T-cell (primary cell): Measurements from ENCODE around the gene WDR4. TPM values are rescaled to one million over a fixed set of nuclear protein-coding genes. Genes with fewer than 3 reads are reported as not detected.
"Not testable (repeated sequence)": the region's sequence is repeated elsewhere in the genome, so short reads cannot be mapped to it uniquely, and the experiment has no call there.

Source experiments
- ATAC-seq, 4 experiments: fragments of 200-7000 bp in 3 of 4; fragments of 150-1000 bp in 1 of 4; cut with Tn5 transposase; replicated peaks in 1 of 4; 1 replicate in 3 of 4; 2 replicates in 1 of 4; pipeline ENCODE4 v1.10.0; 2021; ENCODE audit warnings: moderate library complexity in 3 of 4, mild to moderate bottlenecking in 2 of 4, moderate number of reproducible peaks in 1 of 4
- CTCF ChIA-PET, 2 donors: fragments of 300-600 bp; sonication (Branson Sonifier 250); formaldehyde crosslinking; loops; one replicate each; lab custom pipeline; 2022; ENCODE audit warnings: antibody characterized with exemption in 2 of 2; lab: Charles Lee
- POLR2A ChIA-PET, 2 donors: fragments of 300-600 bp; sonication (Branson Sonifier 250); formaldehyde crosslinking; loops; one replicate each; lab custom pipeline; 2022; ENCODE audit warnings: antibody characterized with exemption in 2 of 2; lab: Charles Lee
- DNase-seq, 35 experiments: peaks; one replicate each; pipeline versions ENCODE4 v3.0.0 to v3.0.0-alpha.2; 2013 to 2023
- H3K27ac ChIP-seq: one replicate; pipeline ENCODE4 v1.5.1; 2013; ENCODE audit warnings: low read length
- H3K27me3 ChIP-seq, 2 experiments: replicated peaks in 1 of 2; 1 replicate in 1 of 2; 2 replicates in 1 of 2; pipeline versions ENCODE4 v1.6.1 to v1.7.0; 2013; ENCODE audit warnings: low read length in 1 of 2, mixed read lengths in 1 of 2; ENCODE audit not compliant: control insufficient read depth in 2 of 2, insufficient read depth in 2 of 2; ENCODE audit errors: extremely low read depth in 1 of 2
- H3K36me3 ChIP-seq, 2 donors: 1 replicate in 1 of 2; 2 replicates in 1 of 2; pipeline versions ENCODE4 v1.6.1 to v1.7.0; 2013; ENCODE audit warnings: low read length in 1 of 2; ENCODE audit not compliant: control insufficient read depth in 2 of 2, insufficient read depth in 1 of 2; ENCODE audit errors: extremely low read depth in 1 of 2
- H3K4me1 ChIP-seq, 2 experiments: 1 replicate in 1 of 2; 2 replicates in 1 of 2; pipeline versions ENCODE4 v1.6.1 to v1.7.0; 2013; ENCODE audit warnings: low read length in 2 of 2, mixed read lengths in 1 of 2; ENCODE audit not compliant: insufficient read depth in 2 of 2, control insufficient read depth in 1 of 2; ENCODE audit errors: extremely low read depth in 1 of 2
- H3K4me3 ChIP-seq, 2 donors: 1 replicate in 1 of 2; 2 replicates in 1 of 2; pipeline versions ENCODE4 v1.5.1 to v1.7.0; 2013; ENCODE audit warnings: mild to moderate bottlenecking in 2 of 2, low read length in 1 of 2, moderate library complexity in 1 of 2; ENCODE audit not compliant: control insufficient read depth in 1 of 2; ENCODE audit errors: extremely low read depth in 1 of 2
- H3K9me3 ChIP-seq: 2 replicates; pipeline ENCODE4 v1.7.0; 2013
- H3K27ac Mint-ChIP-seq, 2 donors: one replicate each; pipeline ENCODE4 v1.8.0; 2020 to 2021; ENCODE audit warnings: mild to moderate bottlenecking in 2 of 2, mixed read lengths in 2 of 2
- H3K27me3 Mint-ChIP-seq, 2 donors: one replicate each; pipeline ENCODE4 v1.8.0; 2021 to 2022; ENCODE audit warnings: mixed read lengths in 2 of 2
- H3K36me3 Mint-ChIP-seq: one replicate; pipeline ENCODE4 v1.8.0; 2021; ENCODE audit warnings: mixed read lengths
- H3K4me1 Mint-ChIP-seq, 3 donors: one replicate each; pipeline ENCODE4 v1.8.0; 2020 to 2022; ENCODE audit warnings: mixed read lengths in 3 of 3, mild to moderate bottlenecking in 1 of 3
- H3K4me3 Mint-ChIP-seq, 3 donors: one replicate each; pipeline ENCODE4 v1.8.0; 2020 to 2022; ENCODE audit warnings: mild to moderate bottlenecking in 3 of 3, mixed read lengths in 3 of 3, moderate library complexity in 3 of 3
- H3K9me3 Mint-ChIP-seq, 3 donors: one replicate each; pipeline ENCODE4 v1.8.0; 2020 to 2022; ENCODE audit warnings: mixed read lengths in 3 of 3
- WGBS: methylation state at CpG from one replicate; pipeline ENCODE4 v1.1.5; 2013; ENCODE audit warnings: missing lambda C conversion rate; ENCODE audit not compliant: insufficient coverage; 5-methylcytosine and 5-hydroxymethylcytosine counted together
- total RNA-seq, 35 experiments: library from RNA in 6 of 35; stranded (reverse) in 6 of 35; fragments of 120-200 nt in 1 of 35; gene quantifications; one replicate each; pipeline versions ENCODE4 v1.2.1 to v1.2.4 and lab custom pipeline; 2013 to 2026

WDR4 gene
- total RNA-seq, 5 donors from 2014 or later (not counting 1 experiment from before 2014, with no cell fraction given): 17.0 to 40.9 (median 37.6) TPM

GRCh38 chr21:42834726-42835191 is 44.6 kb downstream of the WDR4 start:
- POLR2A ChIA-PET: no interaction called here
- 92% methylated on average over 9 of the region's 13 CpGs for WGBS
- Histone ChIP-seq H3K27me3 (peaks cover 0 to 12% of the 10 kb centered on the region in 2 experiments), H3K4me3 (no peak overlapping the region), H3K27ac (no peak overlapping the region), H3K4me1 (peaks cover 24 to 36% of the 10 kb centered on the region in 2 experiments), H3K36me3 (peaks cover 2 to 10% of the 10 kb centered on the region in 2 donors), H3K9me3 (no peaks in the 10 kb centered on the region)
- Mint-ChIP-seq H3K4me3 (no peak overlapping the region), H3K27me3 (no peaks in the 10 kb centered on the region), H3K36me3 (peaks cover 4% of the 10 kb centered on the region), H3K4me1 (peaks cover 30 to 35% (median 35%) of the 10 kb centered on the region in 3 donors), H3K27ac (no peak overlapping the region), H3K9me3 (no peaks in the 10 kb centered on the region)
- ATAC-seq: no peak
- CTCF ChIA-PET: no interaction called here
- DNase-seq: peak in 1 of 35 experiments; percentile 3

- ChIA-PET POLR2A (no interaction called here), CTCF (interaction anchor here in 1 of 2 donors (0.7 kb wide), 1 partner anchor 576 kb away, joined by 3 read pairs; no protein-coding TSS in a partner anchor)
- peaks cover 30 to 40% (median 37%) of the 10 kb centered on the region in 3 donors for H3K4me1 Mint-ChIP-seq
- Histone ChIP-seq H3K9me3 (no peaks in the 10 kb centered on the region), H3K36me3 (peaks cover 0 to 10% of the 10 kb centered on the region in 2 donors), H3K4me3 (no peak overlapping the region), H3K4me1 (peaks cover 19 to 34% of the 10 kb centered on the region in 2 experiments), H3K27ac (no peak overlapping the region), H3K27me3 (peaks cover 0 to 17% of the 10 kb centered on the region in 2 experiments)
- no peaks in the 10 kb centered on the region for H3K9me3 Mint-ChIP-seq
- no peak overlapping the region for H3K4me3 Mint-ChIP-seq
- peak in 1 of 35 experiments; percentile 4 for DNase-seq
- WGBS: 87% methylated on average over 18 of the region's 23 CpGs
- peaks cover 0 to 4% of the 10 kb centered on the region in 2 donors for H3K27me3 Mint-ChIP-seq
- peaks cover 2% of the 10 kb centered on the region for H3K36me3 Mint-ChIP-seq
- peak overlapping the region in 1 of 2 donors; percentile 15 for H3K27ac Mint-ChIP-seq
- no peak for ATAC-seq
Measured at GRCh38 chr21:42833859-42834725, 45.2 kb downstream of the WDR4 start.

- Mint-ChIP-seq H3K9me3 (no peaks in the 10 kb centered on the region), H3K4me1 (peaks cover 30 to 40% (median 37%) of the 10 kb centered on the region in 3 donors), H3K36me3 (no peaks in the 10 kb centered on the region), H3K4me3 (peak overlapping the region; percentile 67 to 79 (median 69)), H3K27ac (peak overlapping the region; percentile 73 to 81), H3K27me3 (peaks cover 0 to 7% of the 10 kb centered on the region in 2 donors)
- POLR2A ChIA-PET: interaction anchor here in 1 of 2 donors (0.7 kb wide), 1 partner anchor 190 kb away, joined by 3 read pairs; no protein-coding TSS in a partner anchor
- H3K4me1 ChIP-seq: peaks cover 19 to 34% of the 10 kb centered on the region in 2 experiments
- DNase-seq: peak in 34 of 35 experiments; percentile 32 to 70 (median 50)
- H3K36me3 ChIP-seq: peaks cover 0 to 10% of the 10 kb centered on the region in 2 donors
- H3K27me3 ChIP-seq: peaks cover 0 to 22% of the 10 kb centered on the region in 2 experiments
- no peak overlapping the region for H3K27ac ChIP-seq
- CTCF ChIA-PET: interaction anchor here in 1 of 2 donors (0.7 kb wide), 1 partner anchor 575 kb away, joined by 3 read pairs; no protein-coding TSS in a partner anchor
- H3K4me3 ChIP-seq: no peak overlapping the region
- WGBS: 29% methylated on average over 8 of the region's 11 CpGs
- peak; percentile 73 to 83 (median 76) for ATAC-seq
- H3K9me3 ChIP-seq: no peaks in the 10 kb centered on the region
Measured at GRCh38 chr21:42833439-42833815, 45.9 kb downstream of the WDR4 start.

- CTCF ChIA-PET: interaction anchor here in 1 of 2 donors (0.7 kb wide), 1 partner anchor 242 kb away, joined by 3 read pairs; no protein-coding TSS in a partner anchor
- H3K9me3 ChIP-seq, H3K27ac ChIP-seq, H3K9me3 Mint-ChIP-seq, ATAC-seq, H3K36me3 Mint-ChIP-seq, H3K4me3 ChIP-seq, POLR2A ChIA-PET, DNase-seq: not testable (repeated sequence)
- Histone ChIP-seq H3K36me3 (peaks cover 0 to 10% of the 10 kb centered on the region in 2 donors), H3K27me3 (peaks cover 0 to 23% of the 10 kb centered on the region in 2 experiments), H3K4me1 (peaks cover 19 to 34% of the 10 kb centered on the region in 2 experiments)
- H3K27me3 Mint-ChIP-seq: peaks cover 8 to 17% of the 10 kb centered on the region in 2 donors
- peak overlapping the region in 1 of 3 donors; percentile 79 for H3K4me3 Mint-ChIP-seq
- 63% methylated on average over 1 of the region's 4 CpGs for WGBS
- H3K27ac Mint-ChIP-seq: peak overlapping the region in 1 of 2 donors; percentile 15
- H3K4me1 Mint-ChIP-seq: peaks cover 30 to 40% (median 37%) of the 10 kb centered on the region in 3 donors
Measured at GRCh38 chr21:42832321-42832630, 47.1 kb downstream of the WDR4 start.

GRCh38 chr21:42830456-42831455 is 48.6 kb downstream of the WDR4 start:
- DNase-seq (peak in 5 of 35 experiments; percentile 11 to 23 (median 16)), ATAC-seq (peak in 1 of 4 experiments; percentile 17)
- Histone ChIP-seq H3K4me1 (peaks cover 19 to 34% of the 10 kb centered on the region in 2 experiments), H3K36me3 (peaks cover 0 to 2% of the 10 kb centered on the region in 2 donors), H3K27ac (no peak overlapping the region), H3K9me3 (no peaks in the 10 kb centered on the region), H3K4me3 (no peak overlapping the region), H3K27me3 (peaks cover 0 to 25% of the 10 kb centered on the region in 2 experiments)
- CTCF ChIA-PET: no interaction called here
- peak overlapping the region in 1 of 3 donors; percentile 79 for H3K4me3 Mint-ChIP-seq
- H3K27ac Mint-ChIP-seq: no peak overlapping the region
- 40% methylated on average over 12 of the region's 25 CpGs for WGBS
- H3K36me3 Mint-ChIP-seq: no peaks in the 10 kb centered on the region
- peaks cover 11 to 23% of the 10 kb centered on the region in 2 donors for H3K27me3 Mint-ChIP-seq
- peaks cover 0 to 3% (median 0%) of the 10 kb centered on the region in 3 donors for H3K9me3 Mint-ChIP-seq
- POLR2A ChIA-PET: interaction anchor here in 1 of 2 donors (0.7 kb wide), 1 partner anchor 23 kb away, joined by 11 read pairs; no protein-coding TSS in a partner anchor
- peaks cover 30 to 40% (median 37%) of the 10 kb centered on the region in 3 donors for H3K4me1 Mint-ChIP-seq
